ENCODE results near the gene LRRIQ4.
A peak's percentile ranks its signal among the peaks of the same experiment; 100 is the strongest.

The LRRIQ4 gene

DNA sequence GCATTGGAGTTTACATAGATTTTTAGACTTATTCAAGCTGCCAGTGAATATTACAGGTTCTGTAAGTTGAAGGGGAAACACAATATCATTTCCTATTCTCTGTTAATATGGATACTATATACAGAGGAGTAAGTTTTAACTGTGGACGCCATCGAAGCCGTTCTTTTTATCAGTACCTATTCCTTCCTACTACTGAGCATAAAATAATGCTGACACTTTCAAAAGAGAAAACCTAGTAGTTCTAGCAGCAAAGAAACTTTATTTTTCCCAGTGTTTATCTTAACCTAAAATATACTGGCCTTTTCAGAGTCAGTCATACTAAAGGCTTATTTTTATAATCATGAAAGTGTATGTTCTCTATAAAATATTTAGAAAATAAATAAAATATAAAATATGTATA lies 42.8 kb downstream of the LRRIQ4 start:
- H3K4me3 ChIP-seq = no peak overlapping the region
- DNase-seq (ENCODE audit: low spot score) = no peak
- no peak overlapping the region for H3K27ac ChIP-seq
- TF ChIP-seq, protein P1, sequence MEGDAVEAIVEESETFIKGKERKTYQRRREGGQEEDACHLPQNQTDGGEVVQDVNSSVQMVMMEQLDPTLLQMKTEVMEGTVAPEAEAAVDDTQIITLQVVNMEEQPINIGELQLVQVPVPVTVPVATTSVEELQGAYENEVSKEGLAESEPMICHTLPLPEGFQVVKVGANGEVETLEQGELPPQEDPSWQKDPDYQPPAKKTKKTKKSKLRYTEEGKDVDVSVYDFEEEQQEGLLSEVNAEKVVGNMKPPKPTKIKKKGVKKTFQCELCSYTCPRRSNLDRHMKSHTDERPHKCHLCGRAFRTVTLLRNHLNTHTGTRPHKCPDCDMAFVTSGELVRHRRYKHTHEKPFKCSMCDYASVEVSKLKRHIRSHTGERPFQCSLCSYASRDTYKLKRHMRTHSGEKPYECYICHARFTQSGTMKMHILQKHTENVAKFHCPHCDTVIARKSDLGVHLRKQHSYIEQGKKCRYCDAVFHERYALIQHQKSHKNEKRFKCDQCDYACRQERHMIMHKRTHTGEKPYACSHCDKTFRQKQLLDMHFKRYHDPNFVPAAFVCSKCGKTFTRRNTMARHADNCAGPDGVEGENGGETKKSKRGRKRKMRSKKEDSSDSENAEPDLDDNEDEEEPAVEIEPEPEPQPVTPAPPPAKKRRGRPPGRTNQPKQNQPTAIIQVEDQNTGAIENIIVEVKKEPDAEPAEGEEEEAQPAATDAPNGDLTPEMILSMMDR (IDR thresholded peaks at IDR 0.05) = no peak

DNA sequence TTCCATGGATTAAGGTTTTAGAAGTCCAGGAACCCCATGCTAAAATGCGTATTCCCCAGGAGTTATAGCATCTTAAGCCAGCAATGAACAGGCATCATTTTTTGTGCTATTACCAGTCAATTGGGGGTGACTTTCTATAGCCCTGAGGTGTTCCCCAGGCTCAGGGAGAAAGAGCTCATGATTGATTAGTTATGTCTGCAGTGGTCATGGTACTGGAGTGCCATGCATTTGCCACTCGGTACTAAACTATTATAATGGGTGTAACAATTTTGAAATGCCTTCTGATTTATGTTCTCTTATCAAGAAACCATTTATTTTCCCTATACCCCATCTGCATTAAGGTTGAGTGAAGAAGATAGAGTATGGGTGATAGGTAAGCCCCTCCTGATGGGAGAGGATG lies 45.1 kb downstream of the LRRIQ4 start:
- TF ChIP-seq, protein P1 (IDR thresholded peaks at IDR 0.05) = no peak
- Histone ChIP-seq H3K4me3 (no peak overlapping the region), H3K27ac (no peak overlapping the region)
- DNase-seq (ENCODE audit: low spot score) = no peak

DNA sequence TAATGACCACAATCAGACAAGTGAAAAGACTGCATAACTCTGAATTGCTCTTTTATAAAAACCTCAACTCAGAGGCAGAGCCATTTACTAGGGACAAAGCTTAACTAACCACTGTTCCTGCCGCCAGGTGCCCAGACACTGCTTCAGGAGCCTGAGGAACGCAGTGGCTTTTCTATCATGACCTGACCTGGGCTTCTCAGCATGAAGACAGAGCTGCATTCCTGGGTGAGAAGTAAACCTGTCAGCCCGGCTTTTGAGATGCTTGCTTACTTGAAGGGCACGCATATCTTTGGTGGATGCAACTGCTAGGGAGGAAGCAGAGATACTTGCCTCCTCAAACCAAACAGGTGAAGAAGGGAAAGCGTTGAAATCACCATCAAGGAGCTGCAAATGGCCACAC lies 49.2 kb downstream of the LRRIQ4 start:
- H3K27ac ChIP-seq = no peak overlapping the region
- TF ChIP-seq, protein P1 (IDR thresholded peaks at IDR 0.05) = no peak
- DNase-seq (ENCODE audit: low spot score) = no peak
- H3K4me3 ChIP-seq = no peak overlapping the region

DNA sequence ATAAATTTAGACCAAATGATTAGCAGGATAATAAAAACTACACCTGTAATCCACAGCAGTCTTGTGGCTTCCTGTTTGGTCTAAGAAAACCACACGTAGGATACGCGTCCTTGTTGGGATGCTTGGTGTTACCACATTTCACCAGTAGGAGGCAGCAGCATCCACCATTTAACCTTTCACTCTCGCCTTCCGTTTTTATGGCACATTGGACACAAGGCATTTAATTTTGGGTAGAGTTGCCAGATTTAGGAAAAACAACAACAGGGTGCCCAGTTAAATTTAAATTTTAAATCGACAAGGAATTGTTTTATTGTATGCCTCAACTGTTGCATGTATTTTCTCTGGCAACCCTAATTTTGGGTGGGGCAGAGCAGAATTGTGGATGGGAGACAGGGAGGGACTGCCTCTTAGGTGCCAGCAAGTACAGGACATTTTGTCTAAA lies 50.8 kb downstream of the LRRIQ4 start:
- H3K27ac ChIP-seq = no peak overlapping the region
- TF ChIP-seq, protein P1 (IDR thresholded peaks at IDR 0.05) = peak; percentile 91
- H3K4me3 ChIP-seq = peak overlapping the region; percentile 3
- DNase-seq (ENCODE audit: low spot score) = no peak

DNA sequence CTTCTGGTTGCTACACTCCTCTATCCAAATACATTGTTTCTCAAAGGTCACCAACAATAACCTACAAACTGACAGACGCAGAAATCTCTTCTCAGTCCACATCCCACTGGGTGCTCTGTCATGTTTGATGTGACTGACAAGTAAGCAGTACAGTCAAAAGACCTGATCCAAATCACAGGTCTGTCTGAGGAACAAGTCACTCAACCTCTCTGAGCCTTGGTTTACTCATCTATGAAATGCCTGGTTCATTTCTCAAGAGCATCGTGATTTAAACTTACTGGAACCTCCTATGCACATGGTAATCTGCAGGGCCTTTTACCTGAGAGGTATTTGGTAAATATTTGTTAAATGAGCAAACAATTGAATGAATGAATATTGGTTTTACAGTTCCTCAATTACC lies 51.6 kb downstream of the LRRIQ4 start:
- DNase-seq (ENCODE audit: low spot score) = no peak
- Histone ChIP-seq H3K27ac (no peak overlapping the region), H3K4me3 (no peak overlapping the region)
- TF ChIP-seq, protein P1 (IDR thresholded peaks at IDR 0.05) = no peak

DNA sequence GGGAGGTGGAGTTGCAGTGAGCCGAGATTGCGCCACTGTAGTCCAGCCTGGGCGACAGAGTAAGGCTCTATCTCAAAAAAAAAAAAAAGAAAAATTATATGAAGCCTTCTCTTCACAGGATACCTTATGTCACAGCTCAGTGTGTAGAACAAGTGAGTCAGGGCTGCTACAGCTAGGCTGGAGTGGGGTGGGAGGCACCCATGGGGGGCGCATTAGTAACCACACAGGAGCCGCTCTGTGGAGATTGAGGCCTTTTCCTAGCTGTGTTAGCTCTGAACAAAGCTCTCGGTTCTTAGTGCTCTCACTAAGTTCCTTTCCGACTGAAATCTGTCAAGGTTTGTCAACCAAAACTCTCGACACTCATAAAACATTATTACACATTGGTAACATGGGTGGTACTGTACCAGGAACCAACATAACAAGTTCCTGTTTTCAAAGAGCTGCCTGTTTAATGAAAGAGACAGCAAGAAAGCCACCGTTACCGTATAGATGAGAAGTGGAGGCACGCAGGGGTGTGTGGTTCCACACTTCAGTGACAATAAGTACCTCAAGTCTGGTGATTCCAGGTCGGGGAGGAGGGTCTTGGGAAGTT lies 52.6 kb downstream of the LRRIQ4 start:
- TF ChIP-seq, protein P1 (IDR thresholded peaks at IDR 0.05) = no peak
- Histone ChIP-seq H3K27ac (no peak overlapping the region), H3K4me3 (no peak overlapping the region)
- no peak for DNase-seq (ENCODE audit: low spot score)

DNA sequence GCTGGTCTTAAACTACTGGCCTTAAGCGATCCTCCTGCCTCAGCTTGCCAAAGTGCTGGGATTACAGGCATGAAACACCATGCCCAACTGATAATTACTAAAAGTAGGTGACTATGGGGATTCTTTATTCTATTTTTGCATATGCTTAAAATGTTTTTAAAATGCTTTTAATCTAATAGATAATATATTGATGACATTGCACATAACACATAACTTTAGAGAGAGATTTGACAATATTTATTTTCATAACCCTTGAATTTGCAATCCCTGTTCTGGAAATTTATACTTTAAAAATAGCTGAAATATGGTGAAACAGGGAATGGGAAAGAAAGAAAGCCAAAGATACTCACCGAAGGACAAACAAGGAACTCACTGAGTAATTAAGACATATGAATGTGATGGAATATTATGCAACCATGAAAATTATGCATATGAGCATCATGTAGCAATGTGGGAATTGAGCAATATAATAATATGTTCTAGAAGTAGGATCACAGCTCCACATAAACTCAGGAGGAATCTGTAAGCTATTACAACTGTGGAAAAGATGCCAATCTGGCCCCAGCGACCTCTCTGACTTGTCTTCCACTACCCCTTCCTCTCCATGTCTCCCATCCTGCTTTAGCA lies 55.0 kb downstream of the LRRIQ4 start:
- no peak overlapping the region for H3K27ac ChIP-seq
- TF ChIP-seq, protein P1 (IDR thresholded peaks at IDR 0.05) = no peak
- DNase-seq (ENCODE audit: low spot score) = no peak
- no peak overlapping the region for H3K4me3 ChIP-seq

Data from coronary artery (tissue), 2 donors.